ENCODE data around the gene PCSK2.

The PCSK2 gene

GRCh38 chr20:17453592-17453991 lies 226.8 kb downstream of the PCSK2 start:
- no peak for DNase-seq

- DNase-seq = no peak
Measured at GRCh38 chr20:17456279-17456678, 229.4 kb downstream of the PCSK2 start.

GRCh38 chr20:17457079-17457478 lies 230.2 kb downstream of the PCSK2 start:
- no peak for DNase-seq

- no peak for DNase-seq
Measured at GRCh38 chr20:17457588-17458190, 230.8 kb downstream of the PCSK2 start.

- DNase-seq = no peak
Measured at GRCh38 chr20:17460119-17460518, 233.3 kb downstream of the PCSK2 start.

- no peak for DNase-seq
Measured at GRCh38 chr20:17461941-17462340, 235.1 kb downstream of the PCSK2 start.

- DNase-seq = no peak
Measured at GRCh38 chr20:17463711-17464110, 236.9 kb downstream of the PCSK2 start.

GRCh38 chr20:17465236-17465635 lies 238.4 kb downstream of the PCSK2 start:
- no peak for DNase-seq

- DNase-seq = no peak
Measured at GRCh38 chr20:17466641-17467040, 239.8 kb downstream of the PCSK2 start.

- no peak for DNase-seq
Measured at GRCh38 chr20:17467120-17467655, 240.3 kb downstream of the PCSK2 start.

GRCh38 chr20:17468073-17468840 lies 241.4 kb downstream of the PCSK2 start:
- no peak for DNase-seq

- no peak for DNase-seq
Measured at GRCh38 chr20:17469246-17470030, 242.6 kb downstream of the PCSK2 start.

GRCh38 chr20:17470521-17470920 lies 243.7 kb downstream of the PCSK2 start:
- DNase-seq = no peak

GRCh38 chr20:17470973-17471372 lies 244.1 kb downstream of the PCSK2 start:
- DNase-seq = no peak

GRCh38 chr20:17471606-17472187 lies 244.9 kb downstream of the PCSK2 start:
- no peak for DNase-seq

GRCh38 chr20:17473659-17474058 lies 246.8 kb downstream of the PCSK2 start:
- DNase-seq = no peak

GRCh38 chr20:17479063-17479657 lies 252.3 kb downstream of the PCSK2 start:
- DNase-seq = no peak

- no peak for DNase-seq
Measured at GRCh38 chr20:17480696-17481095, 253.9 kb downstream of the PCSK2 start.

GRCh38 chr20:17481661-17482060 lies 254.8 kb downstream of the PCSK2 start:
- no peak for DNase-seq

GRCh38 chr20:17482536-17482935 lies 255.7 kb downstream of the PCSK2 start:
- no peak for DNase-seq

- DNase-seq = no peak
Measured at GRCh38 chr20:17485017-17485416, 258.2 kb downstream of the PCSK2 start.

GRCh38 chr20:17488916-17489600 lies 262.2 kb downstream of the PCSK2 start:
- DNase-seq = no peak

Data from SW 1271 (cell line).